Muscle layer of duodenum (tissue), 2 donors: ENCODE results near the gene SYNGR1.
A peak's percentile ranks its signal among the peaks of the same experiment; 100 is the strongest.
"Not testable (repeated sequence)": the region's sequence is repeated elsewhere in the genome, so short reads cannot be mapped to it uniquely, and the experiment has no call there.

ENCODE experiments used
- H3K27ac ChIP-seq: one replicate; pipeline ENCODE4 v1.7.0; 2013; ENCODE audit warnings: mild to moderate bottlenecking, low read length
- H3K27me3 ChIP-seq: one replicate; pipeline ENCODE4 v1.7.0; 2013; ENCODE audit warnings: low read depth, mild to moderate bottlenecking, control low read depth, low read length
- H3K36me3 ChIP-seq, 2 donors: one replicate each; pipeline ENCODE4 v1.7.0; 2013; ENCODE audit warnings: low read length in 2 of 2, control low read depth in 1 of 2, mild to moderate bottlenecking in 1 of 2; ENCODE audit not compliant: insufficient read depth in 2 of 2, control insufficient read depth in 1 of 2
- H3K4me1 ChIP-seq, 2 donors: one replicate each; pipeline ENCODE4 v1.7.0; 2013; ENCODE audit warnings: low read length in 2 of 2, mild to moderate bottlenecking in 2 of 2, control low read depth in 1 of 2, moderate library complexity in 1 of 2; ENCODE audit not compliant: insufficient read depth in 2 of 2, control insufficient read depth in 1 of 2
- H3K4me3 ChIP-seq, 2 donors: one replicate each; pipeline ENCODE4 v1.7.0; 2013; ENCODE audit warnings: low read length in 2 of 2, low read depth in 1 of 2, mild to moderate bottlenecking in 1 of 2
- H3K9me3 ChIP-seq, 2 donors: one replicate each; pipeline ENCODE4 v1.7.0; 2013; ENCODE audit warnings: low read length in 2 of 2, control low read depth in 1 of 2, mild to moderate bottlenecking in 1 of 2; ENCODE audit not compliant: control insufficient read depth in 1 of 2
- donor health status: healthy.

Gene SYNGR1

GRCh38 chr22:39318507-39319283, 31.1 kb upstream of the SYNGR1 start:
- no peaks in the 10 kb centered on the region for H3K9me3 ChIP-seq
- H3K36me3 ChIP-seq = peaks cover 37 to 45% of the 10 kb centered on the region in 2 donors
- H3K4me1 ChIP-seq = peaks cover 20 to 31% of the 10 kb centered on the region in 2 donors
- H3K27me3 ChIP-seq = no peaks in the 10 kb centered on the region
- peak overlapping the region; percentile 99 for H3K27ac ChIP-seq
- H3K4me3 ChIP-seq = peak overlapping the region; percentile 85 to 98

GRCh38 chr22:39319284-39320022, 30.3 kb upstream of the SYNGR1 start, which contains the start of gene RPL3:
TSS of gene RPL3 (minus strand) at chr22:39319623. CDS start at chr22:39319597, 26 bp downstream.
- H3K4me3 ChIP-seq = peak within 1 kb of the TSS; percentile 85 to 98
- H3K4me1 ChIP-seq = peaks cover 20 to 31% of the 10 kb centered on the region in 2 donors
- H3K9me3 ChIP-seq = no peaks in the 10 kb centered on the region
- H3K27me3 ChIP-seq = no peaks in the 10 kb centered on the region
- peaks cover 29 to 37% of the 10 kb centered on the region in 2 donors for H3K36me3 ChIP-seq
- H3K27ac ChIP-seq = peak within 1 kb of the TSS; percentile 99

- H3K36me3 ChIP-seq = peaks cover 17 to 26% of the 10 kb centered on the region in 2 donors
- peaks cover 16 to 28% of the 10 kb centered on the region in 2 donors for H3K4me1 ChIP-seq
- H3K27me3 ChIP-seq, H3K9me3 ChIP-seq, H3K27ac ChIP-seq: not testable (repeated sequence)
- H3K4me3 ChIP-seq = peak overlapping the region in 1 of 2 donors; percentile 85
Measured at GRCh38 chr22:39320616-39321029, 29.2 kb upstream of the SYNGR1 start.

GRCh38 chr22:39325392-39325932, 24.3 kb upstream of the SYNGR1 start:
- Histone ChIP-seq H3K27ac (no peak overlapping the region), H3K4me1 (peaks cover 0 to 1% of the 10 kb centered on the region in 2 donors), H3K9me3 (no peaks in the 10 kb centered on the region), H3K36me3 (no peaks in the 10 kb centered on the region), H3K27me3 (no peaks in the 10 kb centered on the region), H3K4me3 (no peak overlapping the region)

GRCh38 chr22:39327995-39328754, 21.6 kb upstream of the SYNGR1 start:
- H3K4me3 ChIP-seq = no peak overlapping the region
- H3K9me3 ChIP-seq = no peaks in the 10 kb centered on the region
- H3K4me1 ChIP-seq = no peaks in the 10 kb centered on the region
- no peaks in the 10 kb centered on the region for H3K27me3 ChIP-seq
- H3K36me3 ChIP-seq = no peaks in the 10 kb centered on the region
- no peak overlapping the region for H3K27ac ChIP-seq

- H3K4me1 ChIP-seq, H3K36me3 ChIP-seq, H3K27ac ChIP-seq, H3K27me3 ChIP-seq, H3K4me3 ChIP-seq, H3K9me3 ChIP-seq: not testable (repeated sequence)
Measured at GRCh38 chr22:39330553-39330952, 19.2 kb upstream of the SYNGR1 start.

GRCh38 chr22:39332441-39333064, 17.2 kb upstream of the SYNGR1 start:
- Histone ChIP-seq H3K27me3 (no peaks in the 10 kb centered on the region), H3K4me3 (no peak overlapping the region), H3K27ac (no peak overlapping the region), H3K36me3 (no peaks in the 10 kb centered on the region), H3K9me3 (no peaks in the 10 kb centered on the region), H3K4me1 (no peaks in the 10 kb centered on the region)

- Histone ChIP-seq H3K27me3 (no peaks in the 10 kb centered on the region), H3K36me3 (no peaks in the 10 kb centered on the region), H3K27ac (no peak overlapping the region), H3K4me3 (no peak overlapping the region), H3K9me3 (no peaks in the 10 kb centered on the region), H3K4me1 (no peaks in the 10 kb centered on the region)
Measured at GRCh38 chr22:39336411-39336810, 13.4 kb upstream of the SYNGR1 start.

GRCh38 chr22:39339775-39340174, 10.0 kb upstream of the SYNGR1 start:
- not testable (repeated sequence) for H3K27me3 ChIP-seq, H3K4me1 ChIP-seq, H3K4me3 ChIP-seq, H3K27ac ChIP-seq, H3K9me3 ChIP-seq, H3K36me3 ChIP-seq

GRCh38 chr22:39341179-39341578, 8.6 kb upstream of the SYNGR1 start:
- H3K4me1 ChIP-seq = no peaks in the 10 kb centered on the region
- H3K27ac ChIP-seq = no peak overlapping the region
- H3K4me3 ChIP-seq = no peak overlapping the region
- H3K36me3 ChIP-seq = no peaks in the 10 kb centered on the region
- H3K9me3 ChIP-seq = no peaks in the 10 kb centered on the region
- H3K27me3 ChIP-seq = no peaks in the 10 kb centered on the region
